HG02759 (cell line): ENCODE results near the gene SPSB1.
"Not testable (repeated sequence)": the region's sequence is repeated elsewhere in the genome, so short reads cannot be mapped to it uniquely, and the experiment has no call there.

ENCODE experiments used
- ATAC-seq: cut with Tn5 transposase; IDR thresholded peaks from one replicate; pipeline ENCODE4 v1.9.1; 2021; ENCODE audit warnings: mild to moderate bottlenecking, moderate library complexity; ENCODE audit not compliant: unreplicated experiment

SPSB1 gene

DNA sequence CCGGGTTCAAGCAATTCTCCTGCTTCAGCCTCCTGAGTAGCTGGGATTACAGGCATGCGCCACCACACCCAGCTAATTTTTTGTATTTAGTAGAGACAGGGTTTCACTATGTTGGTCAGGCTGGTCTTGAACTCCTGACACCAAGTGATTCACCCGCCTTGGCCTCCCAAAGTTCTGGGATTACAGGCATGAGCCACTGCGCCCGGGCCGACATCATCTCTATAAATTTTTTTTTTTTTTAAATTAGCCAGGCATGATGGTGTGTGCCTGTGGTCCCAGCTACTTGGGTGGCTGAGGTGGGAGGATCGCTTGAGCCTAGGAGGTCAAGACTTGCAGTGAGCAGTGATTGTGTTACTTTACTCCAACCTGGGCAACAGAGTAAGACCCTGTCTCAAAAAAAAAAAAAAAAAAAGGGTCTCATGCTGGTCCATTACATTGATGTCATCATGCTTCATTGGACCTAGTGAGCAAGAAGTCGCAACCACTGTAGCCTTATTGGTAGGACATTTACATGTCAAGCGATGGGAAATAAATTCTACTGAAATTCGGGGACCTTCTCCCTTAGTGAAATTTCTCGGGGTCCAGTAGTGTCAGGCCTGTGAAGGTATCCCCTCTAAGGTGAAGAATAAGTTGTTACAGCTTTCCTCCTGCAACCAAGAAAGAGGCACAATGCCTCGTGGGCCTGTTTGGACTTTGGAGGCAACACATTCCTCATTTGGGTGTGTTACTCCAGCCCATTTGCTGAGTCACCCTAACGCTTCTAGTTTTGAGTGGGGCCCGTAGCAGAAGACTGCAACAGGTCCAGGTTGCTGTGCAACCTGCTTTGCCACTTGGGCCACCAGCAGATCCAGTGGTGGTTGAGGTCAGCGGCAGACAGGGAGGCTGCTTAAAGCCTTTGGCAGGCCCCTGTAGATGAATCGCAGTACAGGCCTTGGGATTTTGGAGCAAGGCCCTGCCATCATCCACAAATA lies 7.2 kb downstream of the SPSB1 start:
- not testable (repeated sequence) for ATAC-seq

DNA sequence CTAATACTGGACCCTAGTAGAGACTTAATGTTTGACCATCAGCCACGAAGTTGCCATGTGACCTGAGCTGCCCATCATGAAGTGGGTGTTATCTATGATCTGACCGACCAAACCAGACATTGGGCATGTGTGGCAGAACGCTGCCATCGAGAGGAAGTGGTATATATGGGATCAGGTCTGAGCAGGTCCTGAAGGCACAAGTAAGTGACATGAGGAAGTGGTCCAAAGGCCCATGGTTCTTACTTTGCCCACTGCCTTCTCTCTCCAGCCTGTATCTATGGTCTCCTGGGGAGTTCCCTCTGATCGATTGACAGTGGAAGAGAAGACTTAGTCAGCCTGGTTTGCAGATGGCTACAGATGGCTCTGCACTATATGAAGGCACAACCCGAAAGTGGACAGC lies 7.9 kb downstream of the SPSB1 start:
- no peak for ATAC-seq

DNA sequence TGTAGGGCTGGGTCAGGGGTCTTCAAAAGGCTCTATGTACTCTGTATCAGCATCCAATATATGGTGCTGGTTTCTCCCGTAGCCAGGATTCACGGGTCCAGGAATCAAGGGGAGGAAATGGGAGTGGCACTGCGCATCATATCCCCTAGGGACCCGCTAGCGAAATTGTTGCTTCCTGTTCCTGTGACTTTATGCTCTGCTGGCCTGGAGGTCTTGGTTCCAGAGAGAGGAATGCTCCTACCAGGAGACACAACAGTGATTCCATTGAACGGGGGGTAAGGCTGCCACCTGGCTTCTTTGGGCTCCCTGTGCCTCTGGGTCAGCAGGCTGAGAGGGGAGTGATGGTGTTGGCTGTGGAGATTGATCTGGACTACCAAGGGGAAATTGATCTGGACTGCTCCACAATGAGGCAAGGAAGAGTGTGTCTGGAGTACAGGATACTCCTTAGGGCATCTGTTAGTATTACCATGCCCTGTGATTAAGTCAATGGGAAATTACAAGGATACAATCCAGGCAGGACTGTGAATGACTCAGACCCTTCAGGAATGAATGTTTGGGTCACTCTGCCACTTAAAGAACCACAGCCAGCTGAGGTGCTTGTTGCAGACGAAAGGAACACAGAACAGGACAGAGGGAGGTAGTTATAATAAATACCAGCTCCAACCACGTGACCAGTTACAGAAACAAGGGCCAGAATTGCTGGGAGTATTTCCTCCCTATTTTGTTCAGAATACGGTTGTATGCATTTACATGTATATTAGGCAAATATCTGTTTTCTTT lies 10.2 kb downstream of the SPSB1 start:
- no peak for ATAC-seq

DNA sequence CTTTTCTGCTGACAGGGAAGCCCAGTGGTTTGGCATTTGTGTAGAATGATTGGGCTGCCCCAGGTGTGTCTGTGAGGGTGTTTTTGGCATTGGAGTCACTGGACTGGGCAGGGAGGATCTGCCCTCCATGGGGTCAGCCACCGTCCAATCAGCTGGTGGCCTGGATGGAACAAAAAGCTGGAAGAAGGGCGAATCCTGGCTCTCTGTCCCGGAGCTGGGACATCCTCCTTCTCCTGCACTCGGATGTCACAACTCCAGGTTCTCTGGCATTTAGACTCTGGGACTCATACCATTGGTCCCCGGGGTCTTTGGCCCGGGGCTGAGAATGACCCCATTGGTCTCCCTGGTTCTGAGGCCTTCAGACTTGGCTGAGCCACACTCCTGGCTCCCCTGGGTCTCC lies 11.2 kb downstream of the SPSB1 start:
- ATAC-seq, result no peak

DNA sequence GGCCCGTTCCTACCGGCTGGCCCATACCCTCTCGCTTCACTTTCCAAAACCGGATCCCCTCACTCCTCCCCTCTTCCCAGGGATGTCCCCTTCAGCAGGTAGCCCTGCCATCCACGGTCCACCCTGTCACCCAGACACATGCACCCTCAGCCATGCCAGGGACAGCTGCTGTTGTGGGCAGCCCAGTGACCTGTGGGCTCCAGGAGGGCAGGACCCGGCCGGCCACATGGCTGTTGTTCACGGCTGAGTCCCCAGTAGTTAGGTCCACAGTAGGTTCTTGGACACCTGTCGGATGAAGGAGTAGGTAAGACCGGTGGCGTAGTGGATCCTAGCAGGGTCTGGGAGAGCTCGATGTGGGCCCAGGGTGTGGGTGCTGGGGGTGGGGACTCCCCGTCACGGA lies 12.5 kb downstream of the SPSB1 start:
- no peak for ATAC-seq

DNA sequence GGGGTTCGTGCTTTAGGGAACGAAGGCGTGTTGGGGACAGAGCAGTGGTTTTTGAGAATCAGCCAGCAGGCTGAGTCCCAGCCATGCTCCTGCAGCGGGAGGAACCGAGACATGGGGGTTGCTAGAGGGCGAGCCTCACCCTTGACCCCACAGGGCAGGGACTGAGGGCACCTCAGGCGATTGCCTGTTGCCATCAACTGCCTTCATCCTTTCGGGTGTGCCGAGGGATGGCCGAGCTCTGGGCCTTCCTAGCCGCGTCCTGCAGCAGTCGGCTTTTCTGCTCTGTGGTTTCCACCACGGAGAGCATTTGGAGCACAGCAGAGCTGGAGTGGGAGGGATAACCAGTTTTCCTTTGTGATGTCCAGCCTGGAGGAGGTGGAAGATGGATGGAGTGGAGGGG lies 13.3 kb downstream of the SPSB1 start:
- no peak for ATAC-seq

DNA sequence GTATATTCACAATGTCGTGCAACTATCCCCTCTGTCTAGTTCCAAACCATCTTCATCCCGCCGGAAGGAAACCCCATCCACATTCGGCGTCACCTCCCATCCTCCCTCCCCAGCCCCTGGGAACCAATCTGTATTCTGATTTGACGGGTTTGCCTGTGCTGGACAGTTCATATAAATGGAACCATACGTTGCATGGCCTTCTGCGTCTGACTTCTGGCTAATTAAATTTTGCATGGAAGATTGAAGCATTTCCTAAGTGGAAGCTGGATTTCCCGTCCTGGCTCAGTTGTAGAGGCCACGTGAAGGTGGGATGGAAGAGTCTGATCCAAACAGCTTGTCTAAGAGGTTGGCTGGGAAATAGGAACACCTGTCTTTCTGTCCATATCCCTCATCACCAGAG lies 14.6 kb downstream of the SPSB1 start:
- ATAC-seq, result no peak

DNA sequence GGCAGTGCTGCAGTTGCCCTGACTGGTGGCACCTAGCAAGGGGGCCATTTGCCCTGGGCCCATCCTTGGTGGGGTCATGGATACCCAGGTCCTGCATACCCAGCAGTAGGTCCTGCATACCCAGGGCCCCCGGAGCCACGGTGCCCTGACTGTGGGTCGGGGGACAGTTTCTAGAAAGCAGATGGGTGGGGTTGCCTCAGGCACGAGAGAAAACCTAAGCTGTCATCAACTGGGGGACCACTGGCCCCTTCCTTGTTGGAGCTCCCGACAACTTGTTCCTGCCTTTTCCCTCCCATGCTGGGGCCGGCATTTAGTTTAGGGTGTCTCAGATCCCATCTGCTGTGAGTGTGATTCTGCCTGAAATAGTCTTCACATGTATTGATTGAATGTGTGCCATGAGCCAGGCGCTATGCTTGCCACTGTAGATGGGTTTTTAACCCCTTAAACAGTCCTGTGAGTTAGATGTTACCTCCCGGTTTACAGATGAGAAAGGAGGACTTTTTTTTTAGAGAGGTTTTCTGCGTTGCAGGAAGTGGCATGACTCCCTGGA lies 15.6 kb downstream of the SPSB1 start:
- no peak for ATAC-seq

DNA sequence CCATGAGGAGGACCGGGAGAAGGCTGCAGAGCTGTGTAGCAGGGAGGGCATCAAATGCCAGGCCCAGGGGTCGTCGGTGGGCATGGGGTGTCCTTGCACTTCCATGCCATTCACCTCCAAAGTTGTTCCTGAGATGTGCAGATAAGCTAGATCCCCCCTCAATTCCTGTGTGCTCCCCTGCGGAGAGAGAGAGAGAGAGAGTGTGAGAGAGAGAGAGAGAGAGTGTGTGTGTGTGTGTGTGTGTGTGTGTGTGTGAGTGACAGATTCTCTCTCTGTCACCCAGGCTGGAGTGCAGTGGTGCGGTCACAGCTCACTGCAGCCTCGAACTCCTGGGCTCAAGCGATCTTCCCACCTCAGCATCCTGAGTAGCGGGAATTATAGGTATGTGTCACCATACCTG lies 16.4 kb downstream of the SPSB1 start:
- ATAC-seq, result no peak

DNA sequence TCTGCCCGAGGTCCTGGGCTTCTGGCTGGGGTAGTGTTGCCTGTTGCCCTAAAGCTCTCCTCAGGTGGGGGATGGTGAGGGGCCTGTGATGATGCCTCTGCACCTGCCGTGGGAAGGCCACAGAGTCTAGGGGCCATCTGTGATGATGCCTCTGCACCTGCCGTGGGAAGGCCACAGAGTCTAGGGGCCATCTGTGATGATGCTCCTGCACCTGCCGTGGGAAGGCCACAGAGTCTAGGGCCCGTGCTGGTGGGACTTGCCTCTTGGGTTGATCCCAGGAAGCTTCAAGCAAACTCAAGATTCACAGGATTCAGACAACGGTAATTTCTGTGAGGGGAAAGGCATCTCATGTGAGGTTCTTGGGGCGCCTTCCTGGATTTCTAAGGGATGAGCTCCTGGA lies 17.3 kb downstream of the SPSB1 start:
- ATAC-seq, result no peak

DNA sequence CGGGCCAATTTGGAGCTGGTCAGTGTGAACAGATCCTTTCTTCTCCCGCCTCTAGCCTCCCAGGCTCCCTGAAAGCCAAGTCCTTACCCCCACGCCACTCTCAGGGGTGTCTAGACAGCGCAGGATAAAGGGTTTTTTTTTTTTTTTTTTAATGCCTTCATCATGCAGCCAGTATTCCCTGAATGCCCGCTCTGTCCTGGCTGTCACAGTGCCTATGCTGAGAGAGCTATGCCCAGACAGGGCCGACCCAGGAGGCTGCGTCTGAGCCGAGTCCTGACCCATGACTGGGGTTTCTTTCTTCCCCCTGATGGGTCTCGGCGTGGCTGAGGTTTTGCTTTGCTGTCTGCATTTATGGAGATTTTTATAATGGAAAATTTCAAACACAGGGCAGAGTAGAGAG lies 18.3 kb downstream of the SPSB1 start:
- ATAC-seq, result no peak

DNA sequence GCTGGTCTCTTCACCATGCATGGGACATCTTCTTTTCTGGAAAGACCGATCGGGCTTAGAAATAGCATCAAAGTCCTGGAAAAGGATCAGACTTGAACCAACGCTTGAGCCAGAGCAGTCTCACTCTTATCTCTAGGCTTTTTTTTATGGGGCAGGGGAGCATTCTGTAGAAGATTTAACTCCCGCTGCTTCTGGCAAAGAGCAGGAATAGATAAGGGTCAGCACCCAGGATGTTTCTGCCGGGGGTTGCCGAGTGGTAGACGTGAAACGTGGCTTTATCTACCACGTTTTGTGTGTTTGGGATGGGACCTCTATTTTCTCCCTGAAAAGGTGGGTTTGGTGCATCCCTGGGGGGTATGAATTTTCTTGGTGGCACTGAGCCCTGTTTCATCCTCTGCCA lies 18.8 kb downstream of the SPSB1 start:
- ATAC-seq, result no peak

DNA sequence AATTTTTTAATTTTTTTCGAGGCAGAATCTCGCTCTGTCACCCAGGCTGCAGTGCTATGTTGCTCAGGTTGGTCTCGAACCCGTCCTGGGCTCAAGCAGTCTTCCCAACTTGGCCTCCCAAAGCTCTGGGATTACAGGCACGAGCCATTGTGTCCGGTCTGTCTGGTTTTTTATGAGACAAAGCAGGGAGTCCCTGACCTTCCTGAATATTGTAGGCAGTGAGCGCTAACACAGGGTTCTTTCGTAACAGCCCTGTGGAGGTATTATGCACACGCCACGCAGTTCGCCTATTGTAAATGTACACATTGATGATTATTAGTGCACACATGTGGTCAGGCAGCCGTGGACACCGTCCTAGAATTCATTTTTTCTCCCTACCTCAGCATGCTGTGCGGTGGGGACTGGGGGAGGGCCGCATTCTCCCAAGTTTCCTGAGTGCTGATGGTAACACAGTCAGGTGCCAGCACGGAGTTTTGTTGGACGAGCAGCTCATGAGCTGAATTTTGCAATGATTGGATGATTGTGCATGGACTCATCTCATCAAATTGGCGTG lies 19.6 kb downstream of the SPSB1 start:
- ATAC-seq, result no peak

DNA sequence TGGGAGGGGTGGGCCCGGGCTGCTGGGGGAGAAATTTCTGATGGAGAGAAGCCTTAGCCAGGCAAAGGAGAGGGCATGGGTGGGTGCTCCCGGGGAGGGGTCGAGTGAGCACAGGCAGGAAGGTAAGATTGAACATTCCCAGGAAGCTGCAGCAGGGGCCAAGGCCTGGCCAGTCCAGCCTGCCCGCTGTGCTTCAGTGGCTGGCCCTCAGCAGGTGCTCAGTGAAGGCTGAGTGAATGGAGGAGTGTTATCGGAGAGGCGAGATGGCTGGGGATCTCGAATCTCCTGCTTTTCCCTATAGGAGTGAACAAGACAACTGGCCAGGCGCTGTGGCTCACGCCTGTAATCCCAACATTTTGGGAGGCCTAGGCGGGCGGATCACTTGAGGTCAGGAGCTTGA lies 20.9 kb downstream of the SPSB1 start:
- ATAC-seq, result no peak

DNA sequence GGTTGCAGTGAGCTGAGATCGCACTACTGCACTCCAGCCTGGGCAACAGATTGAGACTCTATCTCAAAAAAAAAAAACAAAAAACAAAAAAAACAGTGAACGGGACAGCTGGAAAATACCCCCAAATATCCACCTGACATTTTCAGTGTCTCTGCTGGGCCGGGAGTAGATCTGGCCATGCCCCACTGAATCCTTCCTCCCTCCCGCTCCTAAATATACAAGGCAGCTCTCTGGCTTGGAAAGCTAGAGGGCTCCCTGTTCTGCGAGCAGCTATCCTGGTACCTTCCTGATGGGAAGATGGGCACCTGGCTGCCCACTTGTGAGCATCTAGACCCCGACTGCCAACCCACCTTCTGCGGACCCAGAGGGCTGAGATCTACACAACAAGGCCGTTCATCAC lies 21.4 kb downstream of the SPSB1 start:
- ATAC-seq, result no peak

DNA sequence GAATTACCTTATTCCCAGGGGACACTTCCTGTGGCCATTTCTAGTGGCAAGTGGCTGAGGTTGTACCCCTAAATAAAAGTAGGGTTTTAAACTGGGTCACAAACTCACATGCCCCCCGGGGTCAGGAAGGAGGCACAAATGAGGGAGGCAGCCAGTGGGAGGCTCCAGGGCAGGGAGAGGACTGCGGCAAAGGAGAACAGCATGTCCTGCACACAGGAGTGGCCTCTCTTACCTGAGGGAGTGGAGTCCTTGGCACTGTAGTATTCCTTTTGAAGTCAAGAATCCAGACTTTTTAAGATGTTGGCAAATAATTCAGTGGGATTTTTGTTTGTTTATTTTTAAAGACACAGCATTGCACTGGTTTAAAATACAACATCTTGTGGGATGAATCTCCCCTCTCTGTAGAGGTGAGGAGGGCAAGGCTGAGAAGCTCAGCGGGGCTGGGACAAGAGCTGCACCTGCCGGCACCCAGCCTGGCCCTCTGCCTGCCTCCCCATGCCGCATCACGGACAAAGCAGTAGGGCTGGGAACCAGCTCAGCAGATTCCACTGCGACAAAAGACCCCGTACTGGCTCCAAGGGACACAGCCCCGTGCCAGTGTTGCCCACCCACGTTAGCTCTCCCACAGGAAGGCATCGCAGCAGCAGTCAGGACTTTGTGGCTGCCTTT lies 22.2 kb downstream of the SPSB1 start:
- ATAC-seq, result no peak

DNA sequence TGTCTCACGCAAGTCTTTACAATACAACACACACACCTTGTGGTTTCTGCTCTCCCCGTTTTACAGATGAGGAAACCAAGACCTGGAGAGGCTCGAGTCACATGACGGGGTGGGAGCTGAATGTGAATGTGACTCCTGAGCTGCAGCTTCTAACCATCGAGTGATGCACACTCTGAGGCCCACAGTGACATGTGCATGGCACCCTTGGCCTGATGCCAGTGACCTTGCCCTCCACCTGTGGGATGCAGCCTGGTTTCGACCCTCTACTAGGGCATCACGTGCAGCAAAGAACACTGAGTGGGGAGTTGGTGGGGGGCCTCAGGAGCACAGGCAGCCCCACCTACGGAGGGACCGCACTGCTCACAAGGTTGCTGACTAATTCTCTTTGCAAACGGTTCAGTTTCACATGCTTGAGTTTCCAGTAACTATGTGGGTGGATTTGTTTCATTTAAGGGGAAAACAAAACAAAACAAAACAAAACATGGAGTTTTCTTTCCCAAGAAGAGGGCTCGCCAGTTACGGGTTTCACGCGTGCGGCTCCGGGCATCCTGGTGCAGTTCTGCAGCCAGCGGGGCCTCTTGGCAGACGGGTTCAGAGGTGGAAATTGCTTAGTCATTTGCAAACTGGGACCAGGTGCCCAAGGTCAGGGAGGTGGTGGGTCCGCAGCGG lies 22.9 kb downstream of the SPSB1 start:
- ATAC-seq, result no peak

DNA sequence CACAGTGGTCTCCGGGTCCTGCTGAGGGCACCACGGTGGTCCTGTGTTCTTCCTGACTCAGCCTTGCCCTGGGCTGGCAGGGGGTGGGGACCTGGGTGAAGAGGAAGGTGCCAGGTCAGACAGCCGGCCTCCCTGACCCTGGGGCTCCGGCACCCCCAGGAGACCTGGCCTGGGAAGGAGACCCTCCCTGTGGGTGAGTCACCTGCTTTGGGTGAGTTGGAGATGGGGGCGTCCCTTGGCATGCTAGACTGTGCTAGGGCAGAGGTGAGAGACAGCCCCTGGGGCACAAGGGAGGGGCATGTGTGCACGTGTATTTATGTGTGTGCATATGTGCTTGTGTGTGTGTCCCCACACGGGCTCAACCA lies 23.4 kb downstream of the SPSB1 start:
- no peak for ATAC-seq

DNA sequence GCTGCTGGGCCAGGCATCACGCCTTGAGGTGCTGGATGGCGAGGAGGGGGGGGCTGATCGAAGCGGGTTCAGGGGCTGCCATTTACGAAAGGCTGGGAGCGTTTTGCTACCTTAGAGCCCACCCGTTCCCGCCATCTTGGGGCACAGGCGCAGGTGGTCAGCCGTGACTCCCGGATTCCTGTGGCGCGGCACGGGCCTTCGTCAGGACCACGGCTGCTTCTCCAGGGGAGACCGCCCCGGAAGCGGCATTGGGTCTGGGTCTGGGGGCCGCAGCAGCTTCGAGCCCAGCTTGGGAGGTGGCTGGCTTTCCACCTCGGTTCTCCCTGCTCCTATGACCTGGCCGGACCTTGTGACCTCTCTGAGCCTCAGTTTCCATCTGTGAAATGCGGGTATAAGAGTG lies 23.8 kb downstream of the SPSB1 start:
- no peak for ATAC-seq

DNA sequence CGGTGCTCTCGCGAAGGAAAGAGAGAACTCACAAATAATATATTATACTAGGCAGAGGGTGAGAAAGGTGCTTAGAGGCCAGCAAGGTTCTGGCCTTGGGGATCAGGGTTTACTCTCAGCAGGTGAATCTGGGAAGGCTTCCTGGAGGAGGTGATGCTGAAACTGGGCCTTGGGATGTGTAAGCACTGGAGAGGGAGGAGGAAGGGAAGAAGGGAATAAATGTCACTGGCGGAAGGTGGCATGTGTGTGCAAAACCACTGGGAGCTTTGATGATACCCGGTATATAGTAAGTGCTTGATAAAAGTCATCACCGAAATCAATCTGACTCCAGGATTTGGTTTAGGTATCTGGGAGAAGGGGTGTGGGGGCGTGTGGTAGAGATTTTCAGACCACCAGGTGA lies 24.4 kb downstream of the SPSB1 start:
- ATAC-seq, result no peak
